Endothelial cell of umbilical vein (primary cell): ENCODE data around the gene SYT17. TPM values are rescaled to one million over a fixed set of nuclear protein-coding genes. Genes with fewer than 3 reads are reported as not detected.

Source experiments
- BruUV-seq: library from RNA; stranded (reverse); fragments of 400-500 nt; replicated peaks from 2 replicates; lab custom pipeline; 2021; lab: Mats Ljungman, UMichigan
- CTCF ChIA-PET: fragments of 300-600, 350-600 bp; sonication (Branson Sonifier 250); formaldehyde crosslinking; loops from one replicate; lab custom pipeline; 2021; ENCODE audit warnings: antibody characterized with exemption, inconsistent platforms; lab: Charles Lee
- POLR2A ChIA-PET: fragments of 300-600, 350-600 bp; sonication (Branson Sonifier 250); formaldehyde crosslinking; loops from one replicate; lab custom pipeline; 2021; ENCODE audit warnings: antibody characterized with exemption, inconsistent platforms; lab: Charles Lee
- DNase-seq: peaks from one replicate; pipeline ENCODE4 v3.0.0-alpha.2; 2011; ENCODE audit warnings: low read depth, low spot score
- FAIRE-seq: peaks from 2 replicates; lab custom pipeline; 2011; peaks lifted over from hg19 to GRCh38; lab: Jason Lieb, UNC
- H2AFZ ChIP-seq: 2 replicates; pipeline ENCODE4 v1.6.0; 2012; ENCODE audit warnings: low read depth, low read length, control low read depth, inconsistent platforms
- H3K27ac ChIP-seq: 2 replicates; pipeline ENCODE4 v1.5.1; 2011; ENCODE audit warnings: low read depth, mild to moderate bottlenecking, control low read depth, low read length, moderate library complexity; ENCODE audit not compliant: insufficient read depth
- H3K27me3 ChIP-seq, 2 experiments: 2 replicates each; pipeline versions ENCODE4 v1.6.0 to v1.6.1; 2011; ENCODE audit warnings: low read length in 2 of 2, mixed read lengths in 1 of 2; ENCODE audit not compliant: control insufficient read depth in 2 of 2, insufficient read depth in 2 of 2
- H3K36me3 ChIP-seq, 2 experiments: 2 replicates in 1 of 2; 3 replicates in 1 of 2; pipeline ENCODE4 v1.5.1; 2011; ENCODE audit warnings: low read length in 2 of 2, mild to moderate bottlenecking in 1 of 2, moderate library complexity in 1 of 2; ENCODE audit not compliant: control insufficient read depth in 2 of 2, insufficient read depth in 2 of 2; ENCODE audit errors: extremely low read depth in 1 of 2
- H3K4me1 ChIP-seq: 3 replicates; pipeline ENCODE4 v1.5.1; 2011; ENCODE audit warnings: mild to moderate bottlenecking, low read length; ENCODE audit not compliant: control insufficient read depth, insufficient read depth; ENCODE audit errors: extremely low read depth
- H3K4me2 ChIP-seq: 2 replicates; pipeline ENCODE4 v1.6.1; 2011; ENCODE audit warnings: low read length, control low read depth, mixed read lengths; ENCODE audit not compliant: insufficient read depth
- H3K4me3 ChIP-seq, 3 experiments: fragments of 200-600 bp in 1 of 3; sonication (generic), shearing (Covaris generic) in 1 of 3; replicated peaks in 1 of 3; 2 replicates each; pipeline ENCODE4 v1.5.1; 2011 to 2016; ENCODE audit warnings: control low read depth in 3 of 3, low read length in 3 of 3, mild to moderate bottlenecking in 2 of 3, inconsistent platforms in 1 of 3, low read depth in 1 of 3, moderate library complexity in 1 of 3; ENCODE audit not compliant: insufficient read depth in 1 of 3
- H3K79me2 ChIP-seq: 2 replicates; pipeline ENCODE4 v1.6.0; 2012; ENCODE audit warnings: low read length, inconsistent platforms; ENCODE audit not compliant: control insufficient read depth, insufficient read depth
- H3K9ac ChIP-seq: replicated peaks from 2 replicates; pipeline ENCODE3; 2011; ENCODE audit warnings: low read length, control low read depth; ENCODE audit not compliant: insufficient read depth; ENCODE audit errors: extremely low read depth
- H3K9me1 ChIP-seq: replicated peaks from 3 replicates; pipeline ENCODE4 v1.6.0; 2011; ENCODE audit warnings: mild to moderate bottlenecking, low read length; ENCODE audit not compliant: control insufficient read depth, insufficient read depth; ENCODE audit errors: extremely low read depth
- H3K9me3 ChIP-seq: replicated peaks from 2 replicates; pipeline ENCODE4 v1.5.1; 2012; ENCODE audit warnings: low read length, inconsistent platforms; ENCODE audit not compliant: control insufficient read depth, insufficient read depth
- H4K20me1 ChIP-seq: replicated peaks from 2 replicates; pipeline ENCODE3; 2011; ENCODE audit warnings: mild to moderate bottlenecking, low read length; ENCODE audit not compliant: control insufficient read depth, insufficient read depth; ENCODE audit errors: extremely low read depth
- CTCF ChIP-seq, 2 donors: IDR thresholded peaks; 1 replicate in 1 of 2; 2 replicates in 1 of 2; pipeline ENCODE4 v1.5.1; 2011; ENCODE audit warnings: low read length in 2 of 2, mild to moderate bottlenecking in 2 of 2, moderate library complexity in 2 of 2, control low read depth in 1 of 2, inconsistent platforms in 1 of 2, low read depth in 1 of 2; ENCODE audit not compliant: insufficient read depth in 1 of 2; ENCODE audit errors: extremely low read depth in 1 of 2
- EZH2 ChIP-seq: IDR thresholded peaks from 2 replicates; pipeline ENCODE4 v1.6.1; 2012; ENCODE audit warnings: borderline replicate concordance, low read depth, mild to moderate bottlenecking, moderate library complexity, low read length, inconsistent platforms; ENCODE audit not compliant: severe bottlenecking
- FOS ChIP-seq: IDR thresholded peaks from 2 replicates; pipeline ENCODE4 v1.6.1; 2011; ENCODE audit warnings: mild to moderate bottlenecking, low read length, moderate library complexity, borderline replicate concordance; ENCODE audit not compliant: insufficient read depth
- GATA2 ChIP-seq: IDR thresholded peaks from 2 replicates; pipeline ENCODE4 v1.7.0; 2011; ENCODE audit warnings: low read depth, mild to moderate bottlenecking, moderate library complexity, mixed read lengths, low read length; ENCODE audit not compliant: insufficient read length, insufficient read depth
- JUN ChIP-seq: IDR thresholded peaks from 2 replicates; pipeline ENCODE4 v1.6.1; 2011; ENCODE audit warnings: borderline replicate concordance, low read depth; ENCODE audit not compliant: insufficient read length, insufficient read depth
- POLR2A ChIP-seq: IDR thresholded peaks from 2 replicates; pipeline ENCODE4 v1.6.1; 2012; ENCODE audit warnings: low read depth, mild to moderate bottlenecking, control low read depth, low read length
- POLR2AphosphoS5 ChIP-seq: IDR thresholded peaks from 2 replicates; pipeline ENCODE4 v1.6.1; 2012; ENCODE audit warnings: low read depth, mild to moderate bottlenecking, control low read depth, low read length, moderate library complexity; ENCODE audit not compliant: insufficient read depth
- dilution Hi-C: fragments of 300-500 bp; cut with MboI; formaldehyde crosslinking; loops from one replicate; pipeline ENCODE4 v1.15.0; 2019; ENCODE audit warnings: low sequenced_read_pairs; ENCODE audit not compliant: extremely low pct_ligation_motif_present
- intact Hi-C: fragments of 100-400 bp; cut with micrococcal nuclease; formaldehyde crosslinking; loops from one replicate; pipeline ENCODE4 v1.10.0; 2022
- polyA plus RNA-seq, 4 experiments: library from polyadenylated mRNA; depleted of rRNA in 3 of 4; stranded (reverse) in 3 of 4; unstranded in 1 of 4; fragments of >200 nt; gene quantifications; 2 replicates each; pipeline versions ENCODE4 v1.2.1 to v1.2.3, GENCODE V29; 2011 to 2012; ENCODE audit warnings: missing spikeins in 1 of 4
- total RNA-seq: library from RNA; stranded (reverse); gene quantifications from 2 replicates; pipeline ENCODE4 v1.2.3, GENCODE V29; 2021

SYT17 gene
- total and polyA plus RNA-seq, 2 donors (not counting 3 experiments of a cell fraction or from before 2014, with no cell fraction given): 1.9 to 4.2 TPM

GRCh38 chr16:19223235-19224170 lies 55.5 kb downstream of the SYT17 start:
- Histone ChIP-seq H4K20me1 (no peaks in the 10 kb centered on the region), H3K4me3 (no peak overlapping the region), H2AFZ (no peak overlapping the region), H3K27ac (no peak overlapping the region), H3K4me1 (no peaks in the 10 kb centered on the region), H3K27me3 (no peaks in the 10 kb centered on the region), H3K9me1 (no peaks in the 10 kb centered on the region), H3K36me3 (no peaks in the 10 kb centered on the region), H3K9me3 (no peaks in the 10 kb centered on the region), H3K4me2 (no peak overlapping the region), H3K79me2 (no peaks in the 10 kb centered on the region), H3K9ac (no peak overlapping the region)
- peak; percentile 8 for DNase-seq
- CTCF ChIA-PET: interaction anchor here (1.1 to 2.2 kb wide), 3 partner anchors 10 to 16 kb away, joined by 3 to 7 read pairs (median 5); no protein-coding TSS in a partner anchor
- FAIRE-seq: no peak
- POLR2A ChIA-PET: no interaction called here
- BruUV-seq: no TSS peak
- intact Hi-C loops: loop anchor here (1.0 kb wide), 1 partner anchor 137 kb away; no protein-coding TSS in a partner anchor
- TF ChIP-seq POLR2A (no peak), JUN (no peak), GATA2 (no peak), EZH2 (no peak), CTCF (IDR thresholded peaks at IDR 0.05; ENCODE audit: extremely low read depth in 1 of 2, insufficient read depth in 1 of 2, low read depth in 1 of 2, low read length in 2 of 2) (peak; percentile 52 to 56), FOS (no peak), POLR2AphosphoS5 (no peak)
- dilution Hi-C loops: no loop called here
